Hepatocyte (in vitro differentiated cells): ENCODE measurements around the gene RASGRF2. TPM values are rescaled to one million over a fixed set of nuclear protein-coding genes. Genes with fewer than 3 reads are reported as not detected.

ENCODE experiments used
- DNase-seq: peaks from one replicate; pipeline ENCODE4 v3.0.0-alpha.2; 2016; ENCODE audit warnings: low spot score
- H2AFZ ChIP-seq: fragments of 200-600 bp; sonication (generic); 2 replicates; pipeline ENCODE4 v1.6.0; 2016; ENCODE audit warnings: antibody characterized with exemption, mild to moderate bottlenecking
- H3K27ac ChIP-seq: fragments of 200-600 bp; sonication (generic); 2 replicates; pipeline ENCODE4 v1.5.1; 2016; ENCODE audit warnings: mild to moderate bottlenecking
- H3K27me3 ChIP-seq: fragments of 200-600 bp; sonication (generic); 2 replicates; pipeline ENCODE4 v1.6.1; 2016
- H3K36me3 ChIP-seq: fragments of 200-600 bp; sonication (generic); replicated peaks from 2 replicates; pipeline ENCODE4 v1.5.1; 2016; ENCODE audit warnings: low read depth; ENCODE audit not compliant: insufficient read depth
- H3K4me1 ChIP-seq: fragments of 200-600 bp; sonication (generic); 2 replicates; pipeline ENCODE4 v1.5.1; 2016; ENCODE audit warnings: mild to moderate bottlenecking, moderate library complexity; ENCODE audit not compliant: insufficient read depth
- H3K4me2 ChIP-seq: fragments of 200-600 bp; sonication (generic); 2 replicates; pipeline ENCODE4 v1.6.0; 2016
- H3K4me3 ChIP-seq: fragments of 200-600 bp; sonication (generic); 2 replicates; pipeline ENCODE4 v1.5.1; 2016; ENCODE audit warnings: mild to moderate bottlenecking
- H3K79me2 ChIP-seq: fragments of 200-600 bp; sonication (generic); 2 replicates; pipeline ENCODE4 v1.6.0; 2017; ENCODE audit warnings: mild to moderate bottlenecking
- H3K9me2 ChIP-seq: fragments of 200-600 bp; sonication (generic); replicated peaks from 2 replicates; pipeline ENCODE4 v1.6.0; 2017; ENCODE audit warnings: mild to moderate bottlenecking; ENCODE audit not compliant: insufficient read depth
- H3K9me3 ChIP-seq: fragments of 200-600 bp; sonication (generic); 2 replicates; pipeline ENCODE4 v1.5.1; 2016; ENCODE audit warnings: low read depth, mild to moderate bottlenecking
- H4K20me1 ChIP-seq: fragments of 200-600 bp; sonication (generic); 2 replicates; pipeline ENCODE4 v1.6.0; 2016; ENCODE audit warnings: mild to moderate bottlenecking; ENCODE audit not compliant: insufficient read depth, poor library complexity, severe bottlenecking
- CTCF ChIP-seq: fragments of 200-600 bp; sonication (generic); IDR thresholded peaks from 2 replicates; pipeline ENCODE4 v1.5.1; 2016; ENCODE audit warnings: antibody characterized with exemption, mild to moderate bottlenecking; ENCODE audit not compliant: poor library complexity
- EZH2 ChIP-seq: fragments of 200-600 bp; sonication (generic); IDR thresholded peaks from 2 replicates; pipeline ENCODE4 v1.6.1; 2016; ENCODE audit warnings: antibody characterized with exemption, mild to moderate bottlenecking, borderline replicate concordance
- EZH2phosphoT487 ChIP-seq: fragments of 200-600 bp; sonication (generic); IDR thresholded peaks from one replicate; pipeline ENCODE4 v1.6.1; 2018; ENCODE audit warnings: antibody characterized with exemption, mild to moderate bottlenecking, low read depth, moderate library complexity; ENCODE audit not compliant: unreplicated experiment, severe bottlenecking
- WGBS: methylation state at CpG from one replicate; pipeline ENCODE4 v1.1.6; 2016; ENCODE audit warnings: low lambda C conversion rate; ENCODE audit errors: missing lambda C conversion rate; 5-methylcytosine and 5-hydroxymethylcytosine counted together
- polyA plus RNA-seq: library from polyadenylated mRNA; unstranded; fragments of >200 nt; fragmentation: Nextera tagmentation; extraction: Ambion mirVana; gene quantifications from 2 replicates; pipeline ENCODE4 v1.2.1, GENCODE V29; 2016
- total RNA-seq: library from RNA; depleted of rRNA; stranded (reverse); fragments of >200 nt; gene quantifications from 2 replicates; pipeline ENCODE4 v1.2.3, GENCODE V29; 2014

The RASGRF2 gene
- total and polyA plus RNA-seq, 2 experiments from 2014 or later, result 2.0 to 3.3 TPM

DNA sequence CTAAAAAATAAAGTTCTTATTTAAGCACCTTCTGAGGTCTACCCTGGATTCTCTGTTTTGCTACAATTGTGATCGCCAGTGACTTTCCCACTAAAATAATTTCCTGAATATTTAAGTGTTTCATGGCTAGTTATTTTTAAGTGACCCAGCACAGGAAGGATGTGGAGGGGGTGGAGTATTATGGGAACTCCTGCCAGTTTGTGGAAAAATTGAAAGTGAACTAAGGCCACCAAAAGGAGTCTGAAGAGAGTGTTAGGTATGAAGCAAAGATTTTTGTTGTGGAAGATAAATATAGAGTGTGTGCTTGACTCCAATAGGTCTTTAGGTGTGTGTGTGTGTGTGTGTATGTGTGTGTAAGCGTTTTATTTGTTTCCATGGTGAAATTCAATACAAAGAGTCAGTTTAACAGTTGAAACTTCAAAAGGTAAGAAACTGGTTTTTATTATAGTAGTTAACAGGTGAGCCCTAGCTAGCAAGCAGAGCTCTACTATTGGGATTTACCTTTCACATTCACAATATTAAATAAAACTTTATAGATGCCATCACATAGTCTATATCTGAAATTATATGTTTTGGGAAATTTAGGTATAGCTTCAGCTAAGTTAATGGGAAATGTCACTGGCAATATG lies 25.6 kb downstream of the RASGRF2 start:
- Histone ChIP-seq H3K27ac (no peak overlapping the region), H3K9me2 (no peaks in the 10 kb centered on the region), H3K79me2 (no peaks in the 10 kb centered on the region), H3K4me2 (no peak overlapping the region), H3K4me1 (no peaks in the 10 kb centered on the region), H3K9me3 (no peaks in the 10 kb centered on the region), H3K4me3 (no peak overlapping the region), H3K27me3 (no peaks in the 10 kb centered on the region), H3K36me3 (no peaks in the 10 kb centered on the region), H2AFZ (no peak overlapping the region), H4K20me1 (no peaks in the 10 kb centered on the region)
- 94% methylated on average over 2 of the region's 2 CpGs for WGBS
- TF ChIP-seq EZH2, result no peak
- no peak for TF ChIP-seq EZH2phosphoT487
- TF ChIP-seq CTCF, result no peak
- DNase-seq, result no peak

DNA sequence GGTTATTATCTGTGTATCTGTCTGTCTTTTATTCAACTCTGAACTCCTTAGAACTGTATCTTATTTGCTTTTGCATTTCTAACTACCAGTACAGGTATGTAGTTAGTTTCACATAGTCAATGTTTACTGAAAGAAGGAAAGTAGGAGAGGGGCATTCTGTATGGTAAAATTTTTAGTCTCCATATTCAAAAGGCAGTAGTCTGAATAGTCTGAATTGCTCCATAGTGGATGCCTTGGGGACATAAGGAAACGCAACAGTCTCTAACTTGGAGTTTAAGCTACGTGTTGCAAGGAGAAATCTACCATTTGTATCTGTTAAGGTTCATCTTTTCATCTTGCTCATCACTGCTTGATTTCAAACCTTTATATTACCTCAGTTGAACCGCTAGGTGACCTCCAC lies 26.2 kb downstream of the RASGRF2 start:
- no peaks in the 10 kb centered on the region for H3K4me1 ChIP-seq

GRCh38 chr5:80987078-80987766 lies 27.1 kb downstream of the RASGRF2 start:
- Histone ChIP-seq H3K4me3 (no peak overlapping the region), H3K4me1 (no peaks in the 10 kb centered on the region), H2AFZ (no peak overlapping the region), H3K27ac (no peak overlapping the region), H3K27me3 (no peaks in the 10 kb centered on the region), H3K9me3 (no peaks in the 10 kb centered on the region), H3K36me3 (no peaks in the 10 kb centered on the region), H3K9me2 (no peaks in the 10 kb centered on the region), H3K4me2 (no peak overlapping the region), H3K79me2 (no peaks in the 10 kb centered on the region), H4K20me1 (no peaks in the 10 kb centered on the region)
- 80% methylated on average over 7 of the region's 7 CpGs for WGBS
- TF ChIP-seq EZH2phosphoT487, result no peak
- TF ChIP-seq EZH2, result no peak
- no peak for TF ChIP-seq CTCF
- DNase-seq, result no peak

More for the DNA sequence above, 26.2 kb downstream of the RASGRF2 start:
- WGBS, result 76% methylated on average over 3 of the region's 3 CpGs
- Histone ChIP-seq H3K36me3 (no peaks in the 10 kb centered on the region), H3K4me3 (no peak overlapping the region), H3K79me2 (no peaks in the 10 kb centered on the region), H3K9me2 (no peaks in the 10 kb centered on the region), H2AFZ (no peak overlapping the region), H3K4me2 (no peak overlapping the region), H3K27me3 (no peaks in the 10 kb centered on the region), H4K20me1 (no peaks in the 10 kb centered on the region), H3K27ac (no peak overlapping the region), H3K9me3 (no peaks in the 10 kb centered on the region)
- TF ChIP-seq EZH2 (no peak), CTCF (no peak), EZH2phosphoT487 (no peak)
- no peak for DNase-seq
